IMR-90 (cell line): ENCODE results near the gene NOD2. TPM values are rescaled to one million over a fixed set of nuclear protein-coding genes. Genes with fewer than 3 reads are reported as not detected.

Source experiments
- ATAC-seq: fragments of 200-7000 bp; cut with Tn5 transposase; 2 replicates; pipeline ENCODE4 v1.9.1; 2020; ENCODE audit warnings: low read depth, mild to moderate bottlenecking, moderate library complexity
- BruUV-seq: library from RNA; stranded (reverse); fragments of 400-500 nt; replicated peaks from 2 replicates; lab custom pipeline; 2021; lab: Mats Ljungman, UMichigan
- CTCF ChIA-PET: fragments of 300-600 bp; formaldehyde crosslinking; extraction: SDS; loops from one replicate; lab custom pipeline; 2021; ENCODE audit warnings: antibody characterized with exemption; lab: Yijun Ruan, JAX
- POLR2A ChIA-PET: fragments of 300-600 bp; sonication (Branson Sonifier 250); formaldehyde crosslinking; loops from one replicate; lab custom pipeline; 2022; ENCODE audit warnings: antibody characterized with exemption; ENCODE audit not compliant: unreplicated experiment; lab: Charles Lee
- DNase-seq: peaks from one replicate; pipeline ENCODE4 v3.0.0; 2013
- H2AFZ ChIP-seq: replicated peaks from 2 replicates; pipeline ENCODE3; 2013; ENCODE audit warnings: low read length, mild to moderate bottlenecking; ENCODE audit not compliant: poor library complexity
- H2AK5ac ChIP-seq: 2 replicates; pipeline ENCODE4 v1.6.1; 2013; ENCODE audit warnings: low read depth, low read length, inconsistent platforms
- H2AK9ac ChIP-seq: replicated peaks from 2 replicates; pipeline ENCODE3; 2013; ENCODE audit warnings: mild to moderate bottlenecking, low read depth, low read length, moderate library complexity; ENCODE audit not compliant: poor library complexity
- H2BK120ac ChIP-seq: 2 replicates; pipeline ENCODE4 v1.6.1; 2013; ENCODE audit warnings: low read depth, low read length, inconsistent platforms
- H2BK15ac ChIP-seq: 3 replicates; pipeline ENCODE4 v1.6.1; 2013; ENCODE audit warnings: low read depth, low read length, inconsistent platforms
- H2BK20ac ChIP-seq: 2 replicates; pipeline ENCODE4 v1.6.1; 2013; ENCODE audit warnings: low read depth, mild to moderate bottlenecking, inconsistent platforms, low read length, moderate library complexity
- H2BK5ac ChIP-seq: 2 replicates; pipeline ENCODE4 v1.6.1; 2013; ENCODE audit warnings: mild to moderate bottlenecking, low read depth, low read length, inconsistent platforms; ENCODE audit not compliant: poor library complexity, severe bottlenecking
- H3K14ac ChIP-seq: replicated peaks from 2 replicates; pipeline ENCODE4 v1.6.1; 2013; ENCODE audit warnings: low read depth, low read length, inconsistent platforms
- H3K18ac ChIP-seq: 2 replicates; pipeline ENCODE4 v1.6.1; 2013; ENCODE audit warnings: low read depth, low read length, control low read depth
- H3K23ac ChIP-seq: 2 replicates; pipeline ENCODE4 v1.6.1; 2013; ENCODE audit warnings: low read depth, low read length, inconsistent platforms
- H3K27ac ChIP-seq: 2 replicates; pipeline ENCODE4 v1.5.1; 2013; ENCODE audit warnings: mild to moderate bottlenecking, control low read depth, low read length; ENCODE audit not compliant: insufficient read depth
- H3K27me3 ChIP-seq: 2 replicates; pipeline ENCODE4 v1.6.1; 2013; ENCODE audit warnings: low read length; ENCODE audit not compliant: control insufficient read depth, insufficient read depth
- H3K36me3 ChIP-seq: 2 replicates; pipeline ENCODE4 v1.6.1; 2013; ENCODE audit warnings: low read length, mixed read lengths; ENCODE audit not compliant: control insufficient read depth, insufficient read depth
- H3K4ac ChIP-seq: 2 replicates; pipeline ENCODE4 v1.6.1; 2013; ENCODE audit warnings: low read depth, low read length, inconsistent platforms
- H3K4me1 ChIP-seq: 2 replicates; pipeline ENCODE4 v1.6.1; 2013; ENCODE audit warnings: low read length, mixed read lengths; ENCODE audit not compliant: control insufficient read depth, insufficient read depth
- H3K4me2 ChIP-seq: 2 replicates; pipeline ENCODE4 v1.6.1; 2013; ENCODE audit warnings: low read depth, mild to moderate bottlenecking, control low read depth, low read length, moderate library complexity
- H3K4me3 ChIP-seq: 2 replicates; pipeline ENCODE4 v1.5.1; 2013; ENCODE audit warnings: low read depth, mild to moderate bottlenecking, control low read depth, low read length, moderate library complexity; ENCODE audit not compliant: insufficient read depth
- H3K56ac ChIP-seq: 2 replicates; pipeline ENCODE4 v1.6.1; 2013; ENCODE audit warnings: low read length, inconsistent platforms; ENCODE audit not compliant: insufficient read depth; ENCODE audit errors: extremely low read depth
- H3K79me1 ChIP-seq, 2 experiments: 2 replicates each; pipeline ENCODE4 v1.6.1; 2013; ENCODE audit warnings: low read length in 2 of 2, inconsistent platforms in 1 of 2, low read depth in 1 of 2
- H3K9ac ChIP-seq: 2 replicates; pipeline ENCODE4 v1.6.1; 2013; ENCODE audit warnings: low read depth, low read length, control low read depth
- H3K9me1 ChIP-seq: 2 replicates; pipeline ENCODE4 v1.6.1; 2013; ENCODE audit warnings: low read length, inconsistent platforms; ENCODE audit not compliant: insufficient read depth
- H3K9me3 ChIP-seq: 2 replicates; pipeline ENCODE4 v1.6.1; 2013; ENCODE audit warnings: low read length; ENCODE audit not compliant: control insufficient read depth, insufficient read depth
- H4K20me1 ChIP-seq: 2 replicates; pipeline ENCODE4 v1.6.1; 2013; ENCODE audit warnings: low read length, inconsistent platforms; ENCODE audit not compliant: insufficient read depth
- H4K5ac ChIP-seq: 2 replicates; pipeline ENCODE4 v1.6.1; 2013; ENCODE audit warnings: mild to moderate bottlenecking, low read depth, low read length, control low read depth
- H4K8ac ChIP-seq, 2 experiments: 2 replicates each; pipeline ENCODE4 v1.6.1; 2013; ENCODE audit warnings: low read depth in 2 of 2, low read length in 2 of 2, control low read depth in 1 of 2, inconsistent platforms in 1 of 2
- H4K91ac ChIP-seq: 2 replicates; pipeline ENCODE4 v1.6.1; 2013; ENCODE audit warnings: low read depth, low read length, inconsistent platforms; ENCODE audit not compliant: insufficient read depth
- ELK1 ChIP-seq: fragments of 150-350 bp; IDR thresholded peaks from 2 replicates; pipeline ENCODE4 v1.6.1; 2016; ENCODE audit warnings: low read depth, mild to moderate bottlenecking, low read length, moderate library complexity, borderline replicate concordance
- FOS ChIP-seq: fragments of 150-350 bp; IDR thresholded peaks from 2 replicates; pipeline ENCODE4 v1.6.1; 2016; ENCODE audit warnings: low read depth, low read length
- MAZ ChIP-seq: IDR thresholded peaks from 2 replicates; pipeline ENCODE4 v1.6.1; 2012; ENCODE audit warnings: low read depth, mild to moderate bottlenecking, low read length, improper control_type of control experiment, moderate library complexity, borderline replicate concordance
- RAD21 ChIP-seq: IDR thresholded peaks from 2 replicates; pipeline ENCODE4 v1.6.1; 2012; ENCODE audit warnings: low read length, improper control_type of control experiment
- SMC3 ChIP-seq: fragments of 150-350 bp; IDR thresholded peaks from 2 replicates; pipeline ENCODE4 v1.6.1; 2016; ENCODE audit warnings: low read depth, mild to moderate bottlenecking, antibody characterized with exemption, low read length, moderate library complexity
- WGBS, 2 experiments: methylation state at CpG; one replicate each; pipeline versions ENCODE4 v1.1.5 to v1.1.7; 2013; ENCODE audit warnings: missing lambda C conversion rate in 2 of 2; ENCODE audit not compliant: insufficient read length in 1 of 2; ENCODE audit errors: extremely low coverage in 2 of 2; 5-methylcytosine and 5-hydroxymethylcytosine counted together
- dilution Hi-C: fragments of 300-500 bp; cut with HindIII; formaldehyde crosslinking; loops from one replicate; pipeline ENCODE4 v1.14.3; 2018; ENCODE audit warnings: low sequenced_read_pairs; ENCODE audit not compliant: unreplicated experiment
- in situ Hi-C: fragments of 300-500 bp; cut with MboI; formaldehyde crosslinking; loops from 3 replicates; pipeline ENCODE4 v1.14.3; 2019; ENCODE audit warnings: low sequenced_read_pairs, inconsistent platforms, mixed read lengths
- intact Hi-C: fragments of 100-400 bp; cut with micrococcal nuclease; formaldehyde crosslinking; loops from 2 replicates; pipeline ENCODE4 v1.10.0; 2022
- polyA plus RNA-seq, 3 experiments: library from polyadenylated mRNA; depleted of rRNA; stranded (reverse); fragments of >200 nt; gene quantifications; 2 replicates each; pipeline ENCODE4 v1.2.3, GENCODE V29; 2012; ENCODE audit warnings: low replicate concordance in 1 of 3
- total RNA-seq: library from RNA; depleted of rRNA; stranded (reverse); fragments of >200 nt; gene quantifications from 2 replicates; pipeline ENCODE4 v1.2.3, GENCODE V29; 2012
- TF ChIP-seq, protein P1 (sequence below): conservative IDR thresholded peaks from 2 replicates; pipeline ENCODE4 v1.5.1; 2012; ENCODE audit warnings: mild to moderate bottlenecking, low read depth, low read length, improper control_type of control experiment

The NOD2 gene
- total and polyA plus RNA-seq, 2 of the 4 experiments (the other 2 are of a cell fraction), result not detected

DNA sequence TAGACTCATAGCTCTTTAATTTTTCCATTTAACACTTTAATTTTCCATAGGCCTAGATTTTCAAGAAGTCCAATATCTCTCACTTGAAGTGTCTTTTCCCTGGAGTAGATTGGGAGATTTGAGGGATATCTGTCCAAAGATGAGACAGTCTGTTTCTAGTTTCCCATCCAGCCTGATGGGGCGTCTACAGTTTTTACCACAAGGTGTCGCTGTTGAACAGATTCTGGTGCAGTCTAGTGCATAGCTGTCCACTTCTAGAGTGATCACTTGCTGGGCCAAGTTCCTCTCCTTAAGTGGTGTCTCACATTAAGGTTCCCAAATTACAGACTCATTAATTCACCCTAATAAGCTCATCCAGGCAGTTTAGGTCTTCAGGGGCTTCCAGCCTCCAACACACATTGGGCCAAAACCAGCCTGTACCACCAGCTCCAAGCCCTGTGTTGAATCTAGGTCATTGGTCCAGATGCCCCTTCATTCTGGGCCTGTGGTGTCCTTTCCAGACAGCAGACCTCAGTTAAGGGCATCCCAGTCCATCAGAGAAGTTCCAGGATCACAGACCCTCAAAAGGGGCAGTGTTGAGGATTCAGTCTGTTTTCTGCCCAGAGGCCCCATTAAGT is 21.7 kb upstream of the NOD2 start:
- no peaks in the 10 kb centered on the region for H3K9me1 ChIP-seq
- dilution Hi-C loops (no loop called here), intact Hi-C loops (loop anchor here (1.0 kb wide), 1 partner anchor 135 kb away; no protein-coding TSS in a partner anchor), in situ Hi-C loops (loop anchor here (25.0 kb wide), 1 partner anchor 459 kb away; no protein-coding TSS in a partner anchor)
- TF ChIP-seq RAD21 (peak; percentile 38), MAZ (no peak), ELK1 (no peak), SMC3 (peak; percentile 43), FOS (no peak)
- TF ChIP-seq, protein P1, sequence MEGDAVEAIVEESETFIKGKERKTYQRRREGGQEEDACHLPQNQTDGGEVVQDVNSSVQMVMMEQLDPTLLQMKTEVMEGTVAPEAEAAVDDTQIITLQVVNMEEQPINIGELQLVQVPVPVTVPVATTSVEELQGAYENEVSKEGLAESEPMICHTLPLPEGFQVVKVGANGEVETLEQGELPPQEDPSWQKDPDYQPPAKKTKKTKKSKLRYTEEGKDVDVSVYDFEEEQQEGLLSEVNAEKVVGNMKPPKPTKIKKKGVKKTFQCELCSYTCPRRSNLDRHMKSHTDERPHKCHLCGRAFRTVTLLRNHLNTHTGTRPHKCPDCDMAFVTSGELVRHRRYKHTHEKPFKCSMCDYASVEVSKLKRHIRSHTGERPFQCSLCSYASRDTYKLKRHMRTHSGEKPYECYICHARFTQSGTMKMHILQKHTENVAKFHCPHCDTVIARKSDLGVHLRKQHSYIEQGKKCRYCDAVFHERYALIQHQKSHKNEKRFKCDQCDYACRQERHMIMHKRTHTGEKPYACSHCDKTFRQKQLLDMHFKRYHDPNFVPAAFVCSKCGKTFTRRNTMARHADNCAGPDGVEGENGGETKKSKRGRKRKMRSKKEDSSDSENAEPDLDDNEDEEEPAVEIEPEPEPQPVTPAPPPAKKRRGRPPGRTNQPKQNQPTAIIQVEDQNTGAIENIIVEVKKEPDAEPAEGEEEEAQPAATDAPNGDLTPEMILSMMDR, result peak; percentile 42
- H4K8ac ChIP-seq, result no peak overlapping the region
- no peak overlapping the region for H2BK5ac ChIP-seq
- H3K18ac ChIP-seq, result no peak overlapping the region
- H3K27ac ChIP-seq, result no peak overlapping the region
- no peak overlapping the region for H3K56ac ChIP-seq
- H3K9me3 ChIP-seq, result peaks cover 23% of the 10 kb centered on the region
- 36% methylated on average over 2 of the region's 2 CpGs; no CpG with 5 or more reads in 1 of the 2 experiments for WGBS, 2 experiments
- H3K4me2 ChIP-seq, result no peak overlapping the region
- H3K27me3 ChIP-seq, result peaks cover 5% of the 10 kb centered on the region
- H2BK20ac ChIP-seq, result no peak overlapping the region
- no peak overlapping the region for H3K23ac ChIP-seq
- H2AK9ac ChIP-seq, result no peak overlapping the region
- DNase-seq, result peak; percentile 16
- no peaks in the 10 kb centered on the region for H3K79me1 ChIP-seq
- no peaks in the 10 kb centered on the region for H3K36me3 ChIP-seq
- ChIA-PET POLR2A (no interaction called here), CTCF (interaction anchor here (1.8 kb wide), 1 partner anchor 135 kb away, joined by 7 read pairs; no protein-coding TSS in a partner anchor)
- H3K4me3 ChIP-seq, result no peak overlapping the region
- no peaks in the 10 kb centered on the region for H3K4me1 ChIP-seq
- no peaks in the 10 kb centered on the region for H4K20me1 ChIP-seq
- H3K4ac ChIP-seq, result no peak overlapping the region
- H4K91ac ChIP-seq, result no peak overlapping the region
- no peak overlapping the region for H2BK120ac ChIP-seq
- H2AK5ac ChIP-seq, result no peak overlapping the region
- no peak overlapping the region for H4K5ac ChIP-seq
- H3K9ac ChIP-seq, result no peak overlapping the region
- H3K14ac ChIP-seq, result no peak overlapping the region
- no peak overlapping the region for H2BK15ac ChIP-seq
- no TSS peak for BruUV-seq
- H2AFZ ChIP-seq, result no peak overlapping the region
- no peak for ATAC-seq
